AG20443 (cell line): ENCODE results near the gene TH.

Experiments used
- DNase-seq: peaks from one replicate; pipeline ENCODE4 v3.0.0; 2012; ENCODE audit warnings: low spot score, mixed read lengths

The TH gene

GRCh38 chr11:2171591-2172003 is at the start of gene TH:
Gene TH, minus strand, starts transcription at chr11:2171815. Its CDS starts 29 bp downstream, at chr11:2171786.
- no peak for DNase-seq

- DNase-seq, result no peak
These were observed 49.4 kb upstream of the TH start for GRCh38 chr11:2221024-2221423.

- no peak for DNase-seq
These were observed 48.7 kb upstream of the TH start for GRCh38 chr11:2220173-2220771.

GRCh38 chr11:2219318-2220017 is 47.9 kb upstream of the TH start:
- DNase-seq, result no peak

- DNase-seq, result peak; percentile 9
These were observed 46.5 kb upstream of the TH start for GRCh38 chr11:2218031-2218633.

GRCh38 chr11:2217211-2218030 is 45.8 kb upstream of the TH start:
- no peak for DNase-seq

- DNase-seq, result no peak
These were observed 44.9 kb upstream of the TH start for GRCh38 chr11:2216400-2217064.

GRCh38 chr11:2215561-2216399 is 44.2 kb upstream of the TH start:
- no peak for DNase-seq

GRCh38 chr11:2215230-2215560 is 43.6 kb upstream of the TH start:
- no peak for DNase-seq

- no peak for DNase-seq
These were observed 43.1 kb upstream of the TH start for GRCh38 chr11:2214527-2215229.

- DNase-seq, result no peak
These were observed 42.4 kb upstream of the TH start for GRCh38 chr11:2213890-2214526.

GRCh38 chr11:2213384-2213842 is 41.8 kb upstream of the TH start:
- no peak for DNase-seq

GRCh38 chr11:2212411-2213251 is 41.0 kb upstream of the TH start:
- no peak for DNase-seq

GRCh38 chr11:2211113-2211971 is 39.7 kb upstream of the TH start:
- no peak for DNase-seq

- DNase-seq, result no peak
These were observed 38.9 kb upstream of the TH start for GRCh38 chr11:2210366-2211112.

- no peak for DNase-seq
These were observed 38.3 kb upstream of the TH start for GRCh38 chr11:2209900-2210321.

GRCh38 chr11:2209370-2209801 is 37.8 kb upstream of the TH start:
- no peak for DNase-seq
